ENCODE results near the gene GPR42. TPM values are rescaled to one million over a fixed set of nuclear protein-coding genes. Genes with fewer than 3 reads are reported as not detected.
"Not testable (repeated sequence)": the region's sequence is repeated elsewhere in the genome, so short reads cannot be mapped to it uniquely, and the experiment has no call there.

Gene GPR42
- total RNA-seq, 3 donors from 2014 or later, result 0.32 TPM; not detected in 2

DNA sequence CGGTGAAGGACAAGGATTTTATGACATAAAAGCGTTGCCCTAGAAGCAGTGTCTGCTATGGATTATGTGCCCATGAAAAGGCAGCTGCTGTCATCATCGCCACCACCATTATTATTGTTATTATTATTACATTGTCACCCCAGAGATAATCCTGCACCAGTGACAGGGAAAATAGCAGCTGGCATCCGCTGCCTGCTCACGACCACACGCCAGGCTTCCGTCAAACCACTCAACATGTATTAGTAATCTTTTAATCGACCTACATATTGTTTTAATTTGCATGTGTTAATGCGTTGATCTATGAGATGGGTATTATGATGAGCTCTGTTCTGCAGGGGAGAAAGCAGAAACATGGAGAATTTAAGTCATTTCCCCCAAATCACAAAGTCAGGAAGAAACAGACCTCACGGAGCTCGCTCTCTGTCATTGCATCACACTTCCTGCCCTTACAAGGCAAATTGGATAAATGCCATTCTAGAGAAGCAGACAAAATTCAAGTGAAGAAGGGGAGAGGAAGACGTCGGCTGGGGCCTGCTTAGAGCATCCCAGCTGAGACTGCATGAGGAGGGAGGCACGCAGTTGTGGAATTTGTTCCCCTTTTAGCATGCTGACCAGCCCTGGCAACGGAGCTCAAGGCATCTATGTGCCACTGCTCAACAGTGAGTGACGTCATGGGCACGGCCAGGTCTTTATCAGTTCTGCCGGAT, 12.8 kb upstream of the GPR42 start, which contains the start of gene FFAR3:
FFAR3 (plus strand) TSS at position 594 of the 707 bp plus-strand sequence. CDS start 431 bp downstream, outside the sequence.
- H3K4me1 ChIP-seq (ENCODE audit: low read depth), result no peaks in the 10 kb centered on the region
- TF ChIP-seq, protein P1, sequence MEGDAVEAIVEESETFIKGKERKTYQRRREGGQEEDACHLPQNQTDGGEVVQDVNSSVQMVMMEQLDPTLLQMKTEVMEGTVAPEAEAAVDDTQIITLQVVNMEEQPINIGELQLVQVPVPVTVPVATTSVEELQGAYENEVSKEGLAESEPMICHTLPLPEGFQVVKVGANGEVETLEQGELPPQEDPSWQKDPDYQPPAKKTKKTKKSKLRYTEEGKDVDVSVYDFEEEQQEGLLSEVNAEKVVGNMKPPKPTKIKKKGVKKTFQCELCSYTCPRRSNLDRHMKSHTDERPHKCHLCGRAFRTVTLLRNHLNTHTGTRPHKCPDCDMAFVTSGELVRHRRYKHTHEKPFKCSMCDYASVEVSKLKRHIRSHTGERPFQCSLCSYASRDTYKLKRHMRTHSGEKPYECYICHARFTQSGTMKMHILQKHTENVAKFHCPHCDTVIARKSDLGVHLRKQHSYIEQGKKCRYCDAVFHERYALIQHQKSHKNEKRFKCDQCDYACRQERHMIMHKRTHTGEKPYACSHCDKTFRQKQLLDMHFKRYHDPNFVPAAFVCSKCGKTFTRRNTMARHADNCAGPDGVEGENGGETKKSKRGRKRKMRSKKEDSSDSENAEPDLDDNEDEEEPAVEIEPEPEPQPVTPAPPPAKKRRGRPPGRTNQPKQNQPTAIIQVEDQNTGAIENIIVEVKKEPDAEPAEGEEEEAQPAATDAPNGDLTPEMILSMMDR (IDR thresholded peaks at IDR 0.05), result no peak
- ATAC-seq (peak; percentile 43), DNase-seq (peak in 1 of 3 donors; percentile 13)
- H3K4me3 ChIP-seq, result no peak within 1 kb of the TSS
- intact Hi-C loops (cut with DNase I, micrococcal nuclease), result loop anchor here in 1 of 2 donors (10.0 kb wide), 1 partner anchor 137 kb away; the partner anchor contains the start of gene KRTDAP
- H3K36me3 ChIP-seq (ENCODE audit: low read depth), result no peaks in the 10 kb centered on the region
- no peaks in the 10 kb centered on the region for H3K9me3 ChIP-seq

DNA sequence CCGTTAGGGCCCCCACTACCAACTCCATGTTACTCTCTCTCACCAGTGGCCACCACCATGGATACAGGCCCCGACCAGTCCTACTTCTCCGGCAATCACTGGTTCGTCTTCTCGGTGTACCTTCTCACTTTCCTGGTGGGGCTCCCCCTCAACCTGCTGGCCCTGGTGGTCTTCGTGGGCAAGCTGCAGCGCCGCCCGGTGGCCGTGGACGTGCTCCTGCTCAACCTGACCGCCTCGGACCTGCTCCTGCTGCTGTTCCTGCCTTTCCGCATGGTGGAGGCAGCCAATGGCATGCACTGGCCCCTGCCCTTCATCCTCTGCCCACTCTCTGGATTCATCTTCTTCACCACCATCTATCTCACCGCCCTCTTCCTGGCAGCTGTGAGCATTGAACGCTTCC, 12.0 kb upstream of the GPR42 start:
- not testable (repeated sequence) for H3K4me1 ChIP-seq (ENCODE audit: low read depth); H3K4me3 ChIP-seq; ATAC-seq; H3K36me3 ChIP-seq (ENCODE audit: low read depth); H3K9me3 ChIP-seq; DNase-seq
- intact Hi-C loops (cut with DNase I, micrococcal nuclease), result loop anchor here in 1 of 2 donors (10.0 kb wide), 1 partner anchor 136 kb away; the partner anchor contains the start of gene KRTDAP

DNA sequence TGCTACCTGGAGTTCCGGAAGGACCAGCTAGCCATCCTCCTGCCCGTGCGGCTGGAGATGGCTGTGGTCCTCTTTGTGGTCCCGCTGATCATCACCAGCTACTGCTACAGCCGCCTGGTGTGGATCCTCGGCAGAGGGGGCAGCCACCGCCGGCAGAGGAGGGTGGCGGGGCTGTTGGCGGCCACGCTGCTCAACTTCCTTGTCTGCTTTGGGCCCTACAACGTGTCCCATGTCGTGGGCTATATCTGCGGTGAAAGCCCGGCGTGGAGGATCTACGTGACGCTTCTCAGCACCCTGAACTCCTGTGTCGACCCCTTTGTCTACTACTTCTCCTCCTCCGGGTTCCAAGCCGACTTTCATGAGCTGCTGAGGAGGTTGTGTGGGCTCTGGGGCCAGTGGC, 11.5 kb upstream of the GPR42 start:
- H3K4me1 ChIP-seq (ENCODE audit: low read depth), result not testable (repeated sequence)
- intact Hi-C loops (cut with DNase I, micrococcal nuclease), result loop anchor here in 1 of 2 donors (10.0 kb wide), 1 partner anchor 135 kb away; the partner anchor contains the start of gene KRTDAP

DNA sequence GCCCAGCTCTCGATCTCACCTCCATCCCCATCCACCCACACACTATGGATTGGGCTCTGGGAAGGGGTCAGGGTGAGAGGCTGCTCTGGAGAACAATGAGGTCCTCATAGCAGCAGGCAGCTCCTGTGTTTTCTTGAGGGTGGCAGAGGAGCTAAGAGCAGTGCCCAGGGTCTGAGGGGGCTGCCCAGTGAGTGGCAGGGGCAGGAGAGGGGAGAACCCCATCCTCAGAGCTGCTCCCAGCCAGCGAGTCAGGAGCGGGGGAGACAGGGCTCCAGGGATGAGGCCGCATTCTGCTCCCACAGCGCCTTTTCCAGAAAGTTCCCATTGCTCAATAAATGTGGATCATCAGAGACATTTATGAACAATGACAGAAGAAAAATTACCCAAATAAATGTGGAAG, 10.8 kb upstream of the GPR42 start:
- H3K4me3 ChIP-seq; H3K9me3 ChIP-seq; ATAC-seq; H3K4me1 ChIP-seq (ENCODE audit: low read depth); H3K36me3 ChIP-seq (ENCODE audit: low read depth); intact Hi-C loops (cut with DNase I, micrococcal nuclease); DNase-seq: not testable (repeated sequence)

More for the DNA sequence above, 11.5 kb upstream of the GPR42 start:
- H3K36me3 ChIP-seq (ENCODE audit: low read depth); H3K9me3 ChIP-seq; ATAC-seq; H3K4me3 ChIP-seq; DNase-seq: not testable (repeated sequence)

DNA sequence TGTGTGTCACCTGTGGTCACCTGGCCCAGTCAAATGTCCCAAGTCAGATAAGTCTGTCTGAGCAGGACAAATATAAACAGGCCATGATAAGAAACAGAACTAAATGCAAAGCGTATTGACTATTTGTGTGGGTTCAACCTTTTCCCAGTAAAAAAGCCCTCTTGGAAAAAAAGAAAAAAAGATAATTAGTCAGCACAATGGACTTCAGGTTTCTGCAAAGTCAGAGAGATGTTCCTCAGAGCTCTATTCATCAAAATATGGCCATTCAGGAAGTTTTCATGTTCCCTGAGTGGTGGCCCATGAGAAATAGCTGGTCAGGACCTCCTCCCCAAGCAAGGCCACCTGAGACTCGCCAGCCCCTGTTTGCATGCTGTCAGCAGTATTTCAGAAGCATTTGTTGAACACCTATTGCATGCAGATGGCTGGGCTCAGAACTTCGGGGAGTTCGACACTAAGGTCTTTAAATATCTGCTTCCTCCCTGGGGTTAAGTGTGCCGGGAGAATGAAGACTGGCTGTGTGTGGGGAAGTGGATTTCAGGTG, 9.9 kb upstream of the GPR42 start:
- Histone ChIP-seq H3K4me1 (ENCODE audit: low read depth) (no peaks in the 10 kb centered on the region), H3K36me3 (ENCODE audit: low read depth) (no peaks in the 10 kb centered on the region), H3K4me3 (no peak overlapping the region), H3K9me3 (no peaks in the 10 kb centered on the region)
- TF ChIP-seq, protein P1 (IDR thresholded peaks at IDR 0.05), result no peak
- DNase-seq (no peak), ATAC-seq (no peak)
- intact Hi-C loops (cut with DNase I, micrococcal nuclease), result no loop called here

DNA sequence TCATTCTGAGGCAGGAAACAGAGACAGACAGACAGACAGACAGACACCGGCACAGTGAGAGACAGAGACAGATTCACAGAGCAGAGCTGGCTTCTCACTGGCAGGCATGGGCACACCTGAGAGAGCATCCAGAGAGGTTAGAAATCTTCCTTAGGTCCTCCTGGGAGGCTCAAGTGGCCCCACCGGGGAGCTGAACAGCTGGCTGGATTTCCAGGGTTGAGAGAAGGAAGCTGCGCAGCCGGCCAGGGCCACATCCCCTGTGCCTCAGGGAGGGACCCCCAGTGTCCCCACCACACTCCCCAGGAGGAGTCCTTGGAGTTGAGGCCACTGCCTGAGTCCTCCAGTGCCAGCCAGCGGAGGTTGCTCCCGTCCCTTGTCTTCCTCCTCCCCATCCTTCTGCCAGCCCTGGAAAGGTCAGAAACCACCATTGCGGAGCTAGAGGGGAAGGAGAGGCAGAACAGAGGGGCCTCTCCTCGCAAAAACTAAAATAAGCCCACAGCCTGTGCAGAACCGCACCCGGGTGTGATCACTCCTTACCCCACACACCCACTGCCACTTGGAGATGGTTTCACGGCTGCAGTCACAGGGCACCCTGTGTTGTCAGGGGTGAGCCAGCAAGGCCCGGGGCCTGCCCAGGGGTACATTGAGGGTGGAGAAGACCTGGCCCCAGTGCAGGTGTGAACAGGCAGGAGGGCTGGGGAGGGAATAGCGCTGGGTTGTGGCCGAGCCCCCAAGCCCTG, 8.4 kb upstream of the GPR42 start:
- ATAC-seq (no peak), DNase-seq (no peak)
- intact Hi-C loops (cut with DNase I, micrococcal nuclease), result no loop called here
- Histone ChIP-seq H3K9me3 (no peaks in the 10 kb centered on the region), H3K36me3 (ENCODE audit: low read depth) (no peaks in the 10 kb centered on the region), H3K4me1 (ENCODE audit: low read depth) (no peaks in the 10 kb centered on the region), H3K4me3 (no peak overlapping the region)
- TF ChIP-seq, protein P1 (IDR thresholded peaks at IDR 0.05), result no peak

Data from mucosa of descending colon (tissue), 3 donors.